Testis (tissue), 2 donors: ENCODE measurements around the gene SLC30A9.

Source experiments
- POLR2A ChIP-seq: fragments of 450-650 bp; IDR thresholded peaks from one replicate; pipeline ENCODE4 v1.6.1; 2017; ENCODE audit warnings: antibody characterized with exemption, mild to moderate bottlenecking, moderate library complexity
- TF ChIP-seq, protein P1 (sequence below), 3 experiments: fragments of 450-650 bp in 2 of 3; fragments of 200-600 bp in 1 of 3; sonication (generic) in 1 of 3; IDR thresholded peaks; one replicate each; pipeline ENCODE4 v1.5.1; 2016 to 2019; ENCODE audit warnings: antibody characterized with exemption in 3 of 3, mild to moderate bottlenecking in 2 of 3, moderate library complexity in 1 of 3

DNA sequence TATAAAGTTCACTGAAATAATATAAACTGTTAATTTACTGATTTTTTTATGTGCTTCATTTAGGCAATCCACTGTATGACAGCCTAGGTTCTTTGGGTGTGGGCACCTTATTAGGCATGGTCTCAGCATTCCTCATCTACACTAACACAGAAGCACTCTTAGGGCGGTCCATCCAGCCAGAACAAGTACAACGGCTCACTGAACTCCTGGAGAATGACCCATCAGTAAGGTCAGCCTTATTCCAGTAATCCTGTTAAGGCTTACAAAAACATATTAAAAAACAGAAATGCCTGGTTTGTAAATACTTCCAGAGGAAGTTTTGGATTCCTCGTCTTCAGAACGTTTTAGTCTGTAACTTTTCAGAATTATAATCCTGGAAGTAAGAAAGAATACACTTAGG, 80.1 kb downstream of the SLC30A9 start:
- TF ChIP-seq, protein P1, sequence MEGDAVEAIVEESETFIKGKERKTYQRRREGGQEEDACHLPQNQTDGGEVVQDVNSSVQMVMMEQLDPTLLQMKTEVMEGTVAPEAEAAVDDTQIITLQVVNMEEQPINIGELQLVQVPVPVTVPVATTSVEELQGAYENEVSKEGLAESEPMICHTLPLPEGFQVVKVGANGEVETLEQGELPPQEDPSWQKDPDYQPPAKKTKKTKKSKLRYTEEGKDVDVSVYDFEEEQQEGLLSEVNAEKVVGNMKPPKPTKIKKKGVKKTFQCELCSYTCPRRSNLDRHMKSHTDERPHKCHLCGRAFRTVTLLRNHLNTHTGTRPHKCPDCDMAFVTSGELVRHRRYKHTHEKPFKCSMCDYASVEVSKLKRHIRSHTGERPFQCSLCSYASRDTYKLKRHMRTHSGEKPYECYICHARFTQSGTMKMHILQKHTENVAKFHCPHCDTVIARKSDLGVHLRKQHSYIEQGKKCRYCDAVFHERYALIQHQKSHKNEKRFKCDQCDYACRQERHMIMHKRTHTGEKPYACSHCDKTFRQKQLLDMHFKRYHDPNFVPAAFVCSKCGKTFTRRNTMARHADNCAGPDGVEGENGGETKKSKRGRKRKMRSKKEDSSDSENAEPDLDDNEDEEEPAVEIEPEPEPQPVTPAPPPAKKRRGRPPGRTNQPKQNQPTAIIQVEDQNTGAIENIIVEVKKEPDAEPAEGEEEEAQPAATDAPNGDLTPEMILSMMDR (IDR thresholded peaks at IDR 0.05), result no peak
- no peak for TF ChIP-seq POLR2A
